Fibroblast of the aortic adventitia (primary cell): ENCODE measurements around the gene SETD7. TPM values are rescaled to one million over a fixed set of nuclear protein-coding genes. Genes with fewer than 3 reads are reported as not detected.

Experiments
- DNase-seq: peaks from one replicate; pipeline ENCODE4 v3.0.0-alpha.2; 2010; ENCODE audit warnings: low read depth
- H3K4me3 ChIP-seq: 2 replicates; pipeline ENCODE4 v1.5.1; 2011; ENCODE audit warnings: low read depth, mild to moderate bottlenecking, control low read depth, low read length, moderate library complexity
- total RNA-seq: library from RNA; depleted of rRNA; stranded (reverse); fragments of >200 nt; gene quantifications from 2 replicates; pipeline ENCODE4 v1.2.3, GENCODE V29; 2012; ENCODE audit warnings: low replicate concordance
- TF ChIP-seq, protein P1 (sequence below): IDR thresholded peaks from 2 replicates; pipeline ENCODE4 v1.5.1; 2011; ENCODE audit warnings: mild to moderate bottlenecking, low read length, control low read depth, inconsistent platforms; ENCODE audit not compliant: insufficient read depth

SETD7 gene
- total RNA-seq, 1 donor: 80.3 TPM

DNA sequence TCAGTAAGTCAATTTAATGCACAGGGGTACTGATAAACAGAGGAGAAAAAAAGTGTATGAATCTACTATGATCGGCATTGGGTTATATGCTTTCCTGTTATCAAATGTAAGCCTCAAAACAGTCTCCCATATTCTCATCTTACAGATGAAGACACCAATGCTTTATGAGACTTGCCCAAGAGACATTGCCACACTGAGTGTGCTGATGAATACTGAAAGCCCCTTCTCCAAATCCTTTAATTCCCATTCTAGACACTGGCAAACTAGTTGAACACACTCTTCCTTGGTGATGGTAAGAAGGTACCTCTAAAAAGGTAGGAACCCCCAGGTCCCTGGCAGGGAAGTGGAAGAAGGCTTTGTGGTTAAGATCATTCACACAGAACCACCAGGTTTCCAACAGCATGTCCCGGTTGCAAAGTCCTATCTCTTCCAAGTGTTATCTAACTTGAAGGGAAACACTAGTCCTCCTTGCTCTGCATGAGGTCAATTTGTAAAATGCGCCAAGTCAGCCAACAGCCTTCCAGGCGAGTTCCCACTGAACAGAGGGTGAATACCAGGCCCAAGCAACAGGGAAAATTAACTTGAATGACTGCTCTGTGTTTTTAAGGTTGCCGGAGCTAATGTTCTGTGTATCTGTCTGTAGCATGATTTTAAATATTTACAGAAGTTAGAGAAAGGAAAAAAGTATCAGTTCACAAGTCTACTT lies 5.1 kb downstream of the SETD7 start:
- TF ChIP-seq, protein P1, sequence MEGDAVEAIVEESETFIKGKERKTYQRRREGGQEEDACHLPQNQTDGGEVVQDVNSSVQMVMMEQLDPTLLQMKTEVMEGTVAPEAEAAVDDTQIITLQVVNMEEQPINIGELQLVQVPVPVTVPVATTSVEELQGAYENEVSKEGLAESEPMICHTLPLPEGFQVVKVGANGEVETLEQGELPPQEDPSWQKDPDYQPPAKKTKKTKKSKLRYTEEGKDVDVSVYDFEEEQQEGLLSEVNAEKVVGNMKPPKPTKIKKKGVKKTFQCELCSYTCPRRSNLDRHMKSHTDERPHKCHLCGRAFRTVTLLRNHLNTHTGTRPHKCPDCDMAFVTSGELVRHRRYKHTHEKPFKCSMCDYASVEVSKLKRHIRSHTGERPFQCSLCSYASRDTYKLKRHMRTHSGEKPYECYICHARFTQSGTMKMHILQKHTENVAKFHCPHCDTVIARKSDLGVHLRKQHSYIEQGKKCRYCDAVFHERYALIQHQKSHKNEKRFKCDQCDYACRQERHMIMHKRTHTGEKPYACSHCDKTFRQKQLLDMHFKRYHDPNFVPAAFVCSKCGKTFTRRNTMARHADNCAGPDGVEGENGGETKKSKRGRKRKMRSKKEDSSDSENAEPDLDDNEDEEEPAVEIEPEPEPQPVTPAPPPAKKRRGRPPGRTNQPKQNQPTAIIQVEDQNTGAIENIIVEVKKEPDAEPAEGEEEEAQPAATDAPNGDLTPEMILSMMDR: no peak
- peak; percentile 74 for DNase-seq
- no peak overlapping the region for H3K4me3 ChIP-seq

DNA sequence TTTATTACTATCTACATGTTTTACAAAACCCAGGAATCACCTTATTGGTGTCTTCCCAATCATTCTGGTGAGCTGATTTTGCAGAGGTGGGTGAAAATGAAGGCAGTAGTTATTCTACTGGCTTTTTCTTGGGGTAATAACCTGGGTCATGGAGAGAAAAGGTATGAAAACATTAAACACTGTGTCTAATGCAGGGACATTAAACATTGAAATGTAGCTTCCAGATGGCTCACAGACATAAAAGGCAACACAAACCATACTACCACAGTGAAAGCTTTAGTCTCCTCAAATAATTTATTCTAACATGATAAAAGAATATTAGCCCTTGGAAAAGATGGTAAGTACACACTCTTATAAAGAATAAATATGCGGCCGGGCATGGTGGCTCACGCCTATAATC lies 8.0 kb downstream of the SETD7 start:
- TF ChIP-seq, protein P1: no peak
- H3K4me3 ChIP-seq: no peak overlapping the region
- DNase-seq: no peak

DNA sequence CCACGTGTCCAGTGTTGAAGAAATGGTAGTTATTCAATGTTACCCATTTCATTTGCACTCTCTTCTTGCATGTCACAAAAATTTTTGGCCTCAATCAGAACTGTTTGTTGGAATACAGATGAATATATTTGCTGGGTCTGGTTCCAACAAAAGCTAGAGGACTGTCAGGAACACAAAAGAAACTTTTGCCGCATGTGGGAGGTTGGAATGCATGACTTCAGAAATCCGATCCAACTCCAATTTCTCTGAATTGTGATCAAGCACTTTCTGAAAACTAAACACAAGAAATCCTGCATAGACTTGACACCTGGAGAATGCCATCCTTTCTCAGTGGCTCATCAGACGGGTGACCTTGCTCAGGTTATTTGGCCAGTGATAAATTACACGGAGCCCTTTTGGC lies 15.4 kb downstream of the SETD7 start:
- peak; percentile 59 for DNase-seq
- TF ChIP-seq, protein P1: no peak

DNA sequence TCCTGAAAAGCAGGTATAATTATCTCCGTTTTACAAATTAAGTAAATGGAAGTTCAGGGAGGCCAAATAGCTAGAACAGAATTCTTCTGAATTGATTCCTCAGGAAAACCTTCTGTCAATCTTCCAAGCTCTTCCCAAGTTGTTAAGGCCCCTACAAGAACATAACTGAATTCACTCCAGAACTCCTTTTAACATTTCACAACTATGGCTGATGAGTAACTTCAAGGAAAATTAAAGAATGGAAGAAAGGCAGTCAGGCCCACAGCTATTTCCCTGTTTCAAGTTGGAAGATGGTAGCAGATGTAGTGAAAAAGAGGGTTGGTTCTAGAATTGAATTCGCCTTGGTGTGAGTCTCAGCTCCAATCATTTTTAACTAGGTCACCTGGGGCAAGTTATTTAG lies 15.9 kb downstream of the SETD7 start:
- no peak overlapping the region for H3K4me3 ChIP-seq
- peak; percentile 54 for DNase-seq
- TF ChIP-seq, protein P1: no peak

More for the DNA sequence above, 15.4 kb downstream of the SETD7 start:
- H3K4me3 ChIP-seq: no peak overlapping the region

DNA sequence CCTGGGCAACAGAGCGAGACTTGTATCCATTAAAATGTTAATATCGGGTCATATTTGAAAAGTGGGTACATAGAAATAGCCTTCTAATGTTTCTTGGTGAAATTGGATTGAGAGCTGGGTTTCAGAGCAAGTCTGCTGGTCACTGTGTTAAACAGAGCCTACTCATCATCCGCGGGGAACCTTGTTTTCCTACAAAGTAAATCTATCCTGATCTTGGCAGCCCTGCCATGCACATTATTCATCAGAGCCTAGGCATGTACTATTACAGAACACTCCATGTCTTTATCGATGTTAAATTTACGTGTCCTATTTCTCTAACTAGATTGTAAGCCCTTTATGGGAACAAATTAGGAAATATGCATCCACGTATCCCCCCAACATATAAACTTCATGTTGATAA lies 18.7 kb downstream of the SETD7 start:
- no peak for DNase-seq
- H3K4me3 ChIP-seq: no peak overlapping the region
- TF ChIP-seq, protein P1: no peak

DNA sequence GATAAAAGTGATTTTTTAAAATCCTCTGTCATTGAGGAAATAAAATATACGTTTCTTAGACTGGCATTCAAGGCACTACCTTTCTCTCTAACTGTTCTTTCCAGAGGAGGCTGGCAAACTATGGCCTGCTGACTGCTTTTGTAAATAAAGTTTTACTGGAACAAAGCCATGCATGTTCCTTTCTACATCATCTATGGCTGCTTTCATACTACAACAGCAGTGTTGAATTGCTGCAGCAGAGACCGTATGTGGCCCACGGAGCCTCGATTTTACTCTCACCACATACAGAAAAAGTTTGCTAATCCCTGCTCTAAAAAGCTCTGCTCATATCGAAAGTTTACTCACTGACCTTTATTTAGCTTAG lies 20.2 kb downstream of the SETD7 start:
- H3K4me3 ChIP-seq: no peak overlapping the region
- DNase-seq: no peak
- TF ChIP-seq, protein P1: no peak
